Right forelimb (tissue), 1 donor: Measurements from ENCODE around the gene PROP1.
"Not testable (repeated sequence)": the region's sequence is repeated elsewhere in the genome, so short reads cannot be mapped to it uniquely, and the experiment has no call there.

ENCODE experiments used
- DNase-seq: peaks from one replicate; pipeline ENCODE4 v3.0.0-alpha.2; 2018

The PROP1 gene

DNA sequence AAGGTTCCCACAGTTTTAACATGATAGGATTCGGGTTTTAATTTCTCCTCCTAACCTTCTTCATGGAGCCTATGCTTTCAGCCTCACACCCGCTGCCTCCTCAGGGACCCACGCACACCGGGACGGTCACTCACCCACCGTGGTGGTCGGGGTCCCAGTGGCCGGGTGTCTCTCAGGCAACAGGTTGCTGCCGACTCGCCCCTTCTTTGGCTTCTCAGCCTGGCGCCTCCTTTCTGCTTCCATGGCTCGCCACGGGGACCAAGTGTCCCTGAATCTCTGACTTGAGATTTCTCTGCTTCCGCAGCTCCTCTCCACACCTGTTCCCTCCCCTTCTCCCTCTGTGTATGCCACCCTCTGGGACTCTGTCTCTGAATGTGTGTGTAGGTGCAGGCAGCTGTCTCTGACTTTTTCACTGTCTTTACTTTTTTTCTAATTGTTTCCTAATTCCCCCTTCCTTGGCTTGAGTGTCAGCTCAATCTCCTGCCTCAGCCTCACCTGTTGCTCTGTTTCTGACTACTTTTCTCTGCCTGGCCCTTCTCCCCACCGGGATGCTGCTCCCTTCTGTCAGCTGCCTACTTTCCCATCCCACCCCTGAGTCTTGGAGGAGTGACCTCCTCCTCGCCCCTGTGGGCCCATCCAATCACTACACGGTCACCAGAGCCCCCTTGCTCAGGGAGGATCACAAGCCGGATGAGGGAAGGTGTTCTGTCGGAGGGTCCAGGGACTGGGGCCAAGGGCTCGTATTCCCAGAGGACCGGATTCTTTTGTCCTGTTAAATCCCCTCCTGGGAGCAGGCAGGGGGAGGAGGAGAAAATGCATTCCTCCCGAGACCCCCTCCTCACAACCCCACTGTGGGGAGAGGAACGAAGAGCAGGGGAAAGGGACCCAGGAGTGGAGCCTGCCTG is at the start of gene PROP1:
Gene PROP1, minus strand, starts transcription at position 552 of the 905 bp plus-strand sequence. Its CDS starts 309 bp downstream, at position 243.
- no peak for DNase-seq

DNA sequence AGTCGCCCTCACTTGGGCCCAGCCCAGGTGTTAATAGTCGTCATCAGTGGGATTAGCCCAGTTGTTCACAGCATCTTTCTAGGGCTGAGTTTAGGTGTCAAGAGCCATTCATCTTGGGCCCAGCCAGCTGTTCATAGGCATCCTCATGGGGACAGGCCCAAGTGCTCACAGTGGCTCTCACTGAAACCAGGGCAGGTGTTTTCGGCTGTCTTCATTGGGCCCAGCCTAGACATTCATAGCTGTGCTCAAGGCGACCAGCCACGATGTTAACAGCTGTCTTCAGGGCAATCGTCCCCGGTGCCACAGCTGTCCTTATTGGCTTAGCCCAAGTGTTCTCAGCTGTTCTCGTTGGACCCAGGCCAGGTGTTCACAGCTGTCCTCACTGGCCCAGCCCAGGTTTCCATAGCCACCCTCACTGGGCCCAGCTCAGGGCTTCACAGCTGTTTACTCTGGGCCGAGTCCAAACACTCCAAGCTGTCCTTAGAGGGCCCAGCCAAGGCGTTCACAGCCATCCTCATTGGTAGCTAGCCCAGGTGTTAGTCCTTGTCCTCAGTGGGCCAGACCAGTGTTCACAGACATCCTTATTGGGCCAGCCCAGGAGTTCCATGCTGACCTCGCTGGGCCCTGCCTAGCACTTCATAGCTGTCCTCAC is 23.5 kb upstream of the PROP1 start:
- not testable (repeated sequence) for DNase-seq

DNA sequence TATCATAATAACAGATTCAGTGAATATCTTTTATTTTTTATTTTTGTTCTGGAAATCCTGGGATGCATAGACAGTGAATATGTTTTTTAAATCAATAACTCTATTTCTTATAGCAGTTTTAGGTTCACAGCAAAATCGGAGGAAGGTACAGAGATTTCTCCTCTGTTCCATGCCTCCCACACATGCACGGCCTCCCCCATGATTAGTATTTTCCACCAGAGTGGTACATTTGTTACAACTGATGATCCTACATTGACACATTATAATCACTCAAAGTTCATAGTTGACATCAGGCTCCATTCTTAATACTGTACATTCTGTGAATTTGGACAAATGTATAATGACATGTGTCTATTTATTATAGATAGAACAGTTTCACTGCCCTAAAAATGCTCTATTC is 16.7 kb upstream of the PROP1 start:
- not testable (repeated sequence) for DNase-seq

DNA sequence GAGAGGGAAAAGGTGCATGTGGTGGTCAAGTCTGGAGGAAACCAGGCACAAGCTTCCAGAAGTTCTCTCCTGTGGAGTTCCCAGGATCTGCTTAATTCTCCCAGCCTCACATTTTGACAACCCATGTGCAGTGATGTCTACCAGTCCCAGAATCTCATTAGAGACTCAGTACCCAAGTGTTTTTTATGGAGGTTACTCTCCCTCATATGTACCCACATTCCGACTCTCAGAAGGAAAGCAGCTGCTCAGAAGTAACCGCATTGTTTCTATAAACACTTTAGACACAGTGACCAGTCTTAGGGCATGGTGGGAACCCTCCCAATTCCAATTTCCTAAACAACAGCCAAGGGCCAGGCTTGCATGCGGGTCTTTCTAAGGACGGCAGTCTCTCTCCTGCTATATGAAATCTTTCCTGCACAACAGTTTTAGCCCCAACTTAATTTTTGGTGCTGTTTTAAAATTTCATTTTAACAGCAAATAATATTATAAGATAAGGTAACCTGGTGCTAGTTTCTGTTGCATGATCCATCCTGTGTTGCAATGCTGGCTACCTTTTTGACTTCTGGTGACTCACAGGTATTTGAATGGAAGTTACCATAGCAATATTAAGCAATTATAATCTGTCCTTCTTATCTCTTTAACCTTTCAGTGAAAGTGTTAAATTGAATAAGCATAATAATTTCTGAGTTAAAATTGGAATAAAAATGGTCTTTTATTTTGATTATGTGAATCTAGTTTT is 15.9 kb upstream of the PROP1 start:
- DNase-seq, result not testable (repeated sequence)

DNA sequence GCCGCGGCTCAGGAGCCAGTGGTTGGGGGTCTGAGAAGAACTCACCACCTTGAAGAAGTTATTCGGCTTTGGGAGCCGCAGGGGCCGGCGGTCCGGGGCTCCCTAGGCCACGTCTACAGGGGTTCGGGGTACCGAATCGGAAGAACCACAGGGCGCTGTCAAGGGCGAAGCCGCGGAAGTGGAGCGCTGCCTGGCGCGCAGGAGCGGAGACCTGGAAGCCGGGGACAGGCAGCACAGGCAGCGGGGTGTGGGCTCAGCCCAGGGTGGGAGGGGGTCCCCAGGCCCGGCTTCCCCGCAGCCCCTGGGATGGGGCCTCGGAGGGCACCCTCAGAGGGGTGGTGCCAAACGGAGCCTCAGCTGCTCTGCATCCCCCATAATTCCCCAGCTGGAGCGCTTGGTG is 11.2 kb upstream of the PROP1 start:
- DNase-seq, result not testable (repeated sequence)

DNA sequence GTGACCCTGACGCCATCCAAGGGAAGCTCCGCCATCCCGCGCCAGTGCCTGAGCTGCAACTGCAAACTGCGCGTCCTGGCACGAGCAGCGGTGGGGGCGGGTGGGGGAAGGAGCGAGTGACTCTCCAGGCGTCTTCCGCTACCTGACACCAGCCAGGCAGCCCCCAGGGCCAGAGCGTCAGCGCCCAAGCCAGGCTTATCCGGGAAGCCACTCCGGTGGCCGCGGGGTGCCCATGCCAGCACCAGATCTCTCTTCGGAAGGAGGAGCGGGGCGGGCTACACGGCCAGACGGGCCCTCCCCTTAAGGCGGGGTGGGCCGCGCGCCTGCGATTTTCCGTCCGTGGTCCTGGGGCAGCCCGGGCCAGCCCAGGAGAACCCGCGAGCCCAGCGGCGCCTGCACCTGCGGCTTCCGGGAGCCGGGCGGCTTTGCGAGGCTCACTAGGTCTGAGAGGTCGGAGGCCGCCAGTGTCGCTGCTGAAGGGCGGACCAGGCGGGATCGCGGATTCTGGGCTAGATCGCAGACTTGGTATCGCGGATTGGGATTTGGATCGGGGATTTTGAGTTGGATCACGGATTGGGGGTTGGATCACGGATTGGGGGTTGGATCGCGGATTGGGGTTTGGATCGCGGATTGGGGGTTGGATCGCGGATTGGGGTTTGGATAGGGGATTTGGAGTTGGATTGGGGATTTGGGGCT is 10.6 kb upstream of the PROP1 start:
- DNase-seq, result not testable (repeated sequence)

DNA sequence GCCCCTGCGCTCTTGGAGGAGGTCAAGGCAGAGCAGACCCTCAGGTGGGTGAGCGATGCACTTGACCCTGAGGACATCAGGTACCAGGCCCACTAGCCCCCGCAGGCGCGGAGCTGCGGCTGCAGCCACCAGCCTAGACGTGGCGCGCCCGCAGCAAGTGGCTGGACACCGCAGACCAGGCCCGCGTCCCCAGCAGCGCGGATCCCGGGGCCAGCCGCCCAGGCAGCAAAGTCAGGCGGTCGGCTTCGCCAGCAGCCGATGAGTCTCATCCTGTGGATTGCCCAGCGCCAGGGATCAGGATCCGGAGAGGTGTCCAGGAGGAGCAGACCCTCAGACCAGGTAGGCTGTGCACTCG is 10.1 kb upstream of the PROP1 start:
- DNase-seq, result not testable (repeated sequence)

DNA sequence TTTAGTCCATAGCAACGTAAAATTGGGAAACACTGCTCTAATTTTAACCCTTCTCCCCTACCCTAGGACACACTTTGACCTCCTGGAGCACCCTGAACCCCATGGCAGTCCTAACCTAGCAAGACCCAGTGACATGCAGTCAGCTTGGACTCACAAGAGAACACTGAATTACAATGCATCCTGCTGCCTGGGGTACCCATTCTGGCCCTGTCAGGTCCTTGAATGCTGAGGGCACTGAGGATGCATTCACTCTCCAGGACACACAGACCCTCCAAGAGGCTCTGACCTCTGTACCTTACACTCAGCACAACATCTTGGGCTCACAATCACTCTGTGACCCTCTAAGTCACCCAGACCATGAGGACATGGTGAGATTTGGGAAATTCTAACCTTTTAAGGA is 1.8 kb upstream of the PROP1 start:
- DNase-seq, result no peak

DNA sequence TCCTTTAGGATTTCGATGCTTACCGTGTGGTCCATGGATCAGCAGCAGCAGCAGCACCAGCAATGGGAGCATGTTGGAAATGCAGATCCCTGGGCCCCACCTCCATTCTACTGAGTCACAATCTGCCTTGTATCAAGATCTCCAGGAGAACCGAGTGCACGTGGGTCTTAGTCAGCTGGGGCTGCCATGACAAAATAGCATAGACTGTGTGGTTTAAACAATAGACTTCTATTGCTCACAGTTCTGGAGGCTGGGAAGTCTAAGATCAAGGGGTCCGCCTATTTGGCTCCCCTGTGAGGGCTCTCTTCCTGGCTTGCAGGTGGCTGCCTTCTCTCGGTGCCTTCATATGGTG is 1.3 kb upstream of the PROP1 start:
- DNase-seq, result no peak

DNA sequence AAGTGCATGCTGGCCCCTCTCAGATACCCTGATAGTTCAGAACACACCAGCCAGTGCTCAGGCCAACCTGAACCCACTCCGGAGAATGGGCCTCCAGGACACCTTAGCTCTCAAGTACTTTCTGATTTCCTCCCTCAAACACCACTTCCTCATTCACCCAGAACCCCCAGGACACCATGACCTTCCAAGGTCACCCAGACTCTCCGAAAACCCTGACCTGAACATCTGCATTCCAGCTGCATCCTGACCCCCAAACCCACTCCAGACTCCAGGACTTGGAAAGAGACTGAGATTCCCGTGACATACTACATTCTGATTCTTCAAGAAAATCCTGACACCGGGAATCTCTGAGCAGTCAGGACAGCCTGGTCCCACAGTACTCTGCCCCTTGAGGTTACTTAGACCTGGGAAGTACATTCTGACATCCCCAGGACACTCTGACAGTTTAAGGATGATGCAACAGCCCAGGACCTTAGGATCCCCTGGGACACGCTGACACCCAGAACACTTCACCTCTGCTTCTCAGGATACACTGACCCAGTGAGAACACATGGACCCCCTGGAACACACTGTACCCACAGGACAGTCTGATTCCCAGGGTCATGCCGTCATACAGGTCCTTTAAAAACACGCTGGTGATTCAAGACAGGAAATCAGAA is 747 bp upstream of the PROP1 start:
- DNase-seq, result no peak

DNA sequence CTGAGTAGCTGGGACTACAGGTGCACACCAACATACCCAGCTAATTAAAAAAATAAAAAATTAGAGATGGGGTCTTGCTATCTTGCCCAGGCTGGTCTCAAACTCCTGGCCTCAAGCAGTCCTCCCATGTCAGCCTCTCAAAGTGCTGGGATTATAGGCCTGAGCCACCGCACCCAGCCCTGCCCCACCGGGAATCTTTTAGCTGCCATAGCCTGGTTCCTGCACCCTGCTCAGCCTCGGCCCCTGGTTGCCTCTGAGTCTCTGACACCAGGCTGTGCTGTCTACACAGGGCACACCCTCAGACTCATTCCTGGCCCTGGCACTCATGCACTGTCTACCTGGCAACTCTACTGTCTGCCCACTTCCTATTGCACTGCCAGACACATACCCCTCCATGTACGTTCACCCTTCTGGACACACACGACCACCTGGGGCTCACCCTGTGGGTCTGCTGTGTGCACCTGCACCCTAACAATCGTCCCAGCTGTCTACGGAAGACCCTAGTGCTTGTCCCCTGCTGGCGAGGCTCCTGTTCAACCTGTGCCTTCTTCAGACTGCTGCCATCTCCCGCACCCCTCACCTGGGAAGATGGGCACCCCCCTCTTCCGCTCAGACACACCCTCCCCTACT is 1.4 kb downstream of the PROP1 start:
- no peak for DNase-seq

DNA sequence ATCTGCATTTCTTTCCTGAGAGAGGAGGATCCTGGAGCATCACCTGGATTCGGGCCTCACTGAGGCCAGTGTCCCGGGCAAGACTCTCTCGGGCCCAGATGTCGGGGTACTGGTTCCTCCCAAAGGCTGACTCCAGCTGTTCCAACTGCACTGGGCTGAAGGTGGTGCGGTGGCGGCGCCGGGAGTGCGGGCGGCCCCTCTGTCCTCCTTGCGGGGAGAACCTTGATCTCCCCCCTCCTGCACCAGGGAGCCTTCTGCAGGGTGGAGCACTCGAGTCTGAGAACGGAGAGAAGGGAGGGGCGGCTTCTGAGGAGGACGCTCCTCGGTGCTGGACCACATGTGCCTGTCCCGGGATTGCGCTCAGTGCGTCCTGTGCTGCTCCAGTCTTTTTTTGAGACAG is 2.0 kb downstream of the PROP1 start:
- DNase-seq, result no peak

DNA sequence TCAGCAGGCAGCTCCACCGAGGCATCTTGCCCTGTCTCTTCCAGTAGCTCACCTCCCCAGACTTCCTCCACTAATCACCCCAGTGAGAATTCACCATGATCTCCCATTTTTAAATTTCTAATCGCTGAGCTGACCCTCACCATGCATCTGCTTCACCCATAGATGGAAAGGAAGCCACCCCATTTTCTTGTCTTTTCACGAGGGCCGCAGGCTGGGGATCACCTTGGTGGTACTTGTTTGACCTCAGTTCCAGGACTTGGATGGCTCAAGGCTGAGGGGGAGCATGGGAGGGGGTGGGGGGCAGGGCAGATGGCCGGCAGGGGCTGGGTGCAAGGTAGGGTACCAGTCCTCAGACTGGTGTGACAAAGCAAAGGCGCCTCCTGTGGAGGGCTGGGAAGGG is 3.6 kb downstream of the PROP1 start:
- no peak for DNase-seq

DNA sequence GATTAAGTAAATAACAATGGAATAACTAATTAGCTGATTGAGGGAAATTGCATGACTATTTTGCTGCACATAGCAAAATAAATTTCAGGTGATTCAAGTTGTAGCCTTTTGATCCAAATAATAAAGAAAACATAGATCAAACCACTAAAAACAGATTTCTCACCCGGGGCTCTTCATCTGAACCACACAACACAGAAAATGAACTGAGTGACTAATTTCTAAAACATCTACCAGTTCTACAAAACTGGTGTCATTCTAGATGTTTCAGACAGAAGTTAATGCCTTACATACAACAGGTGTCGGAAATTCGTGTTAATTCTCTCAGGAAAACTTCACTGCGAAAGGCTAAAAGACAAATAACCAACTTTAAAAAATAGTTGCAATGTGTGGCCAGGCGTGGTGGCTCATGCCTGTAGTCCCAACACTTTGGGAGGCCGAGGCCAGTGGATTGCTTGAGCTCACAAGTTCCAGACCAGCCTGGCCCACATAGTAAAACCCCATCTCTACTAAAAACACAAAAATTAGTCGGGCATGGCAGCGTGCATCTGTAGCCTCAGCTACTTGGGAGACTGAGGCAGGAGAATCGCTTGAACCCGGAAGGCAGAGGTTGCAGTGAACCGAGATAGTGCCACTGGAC is 6.9 kb downstream of the PROP1 start:
- no peak for DNase-seq

DNA sequence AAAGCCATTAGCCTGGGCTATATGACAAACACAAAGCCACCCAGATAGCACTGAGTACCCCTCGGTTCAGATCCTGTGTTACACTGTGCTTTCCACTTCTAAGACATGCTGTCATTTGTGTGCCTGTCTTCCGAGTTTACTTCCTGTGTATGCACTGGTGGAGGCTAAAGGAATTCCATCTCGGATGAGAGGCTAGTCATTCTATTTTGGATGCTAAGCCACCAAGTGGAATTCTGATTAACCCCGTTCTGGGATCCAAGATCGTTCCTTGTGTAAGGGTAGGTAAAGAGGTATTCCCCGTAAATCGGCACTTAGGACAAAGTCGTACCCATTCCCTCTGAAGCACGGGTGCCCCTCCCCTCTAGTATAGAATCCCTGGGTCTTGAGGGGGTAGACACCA is 8.7 kb downstream of the PROP1 start:
- DNase-seq, result no peak

DNA sequence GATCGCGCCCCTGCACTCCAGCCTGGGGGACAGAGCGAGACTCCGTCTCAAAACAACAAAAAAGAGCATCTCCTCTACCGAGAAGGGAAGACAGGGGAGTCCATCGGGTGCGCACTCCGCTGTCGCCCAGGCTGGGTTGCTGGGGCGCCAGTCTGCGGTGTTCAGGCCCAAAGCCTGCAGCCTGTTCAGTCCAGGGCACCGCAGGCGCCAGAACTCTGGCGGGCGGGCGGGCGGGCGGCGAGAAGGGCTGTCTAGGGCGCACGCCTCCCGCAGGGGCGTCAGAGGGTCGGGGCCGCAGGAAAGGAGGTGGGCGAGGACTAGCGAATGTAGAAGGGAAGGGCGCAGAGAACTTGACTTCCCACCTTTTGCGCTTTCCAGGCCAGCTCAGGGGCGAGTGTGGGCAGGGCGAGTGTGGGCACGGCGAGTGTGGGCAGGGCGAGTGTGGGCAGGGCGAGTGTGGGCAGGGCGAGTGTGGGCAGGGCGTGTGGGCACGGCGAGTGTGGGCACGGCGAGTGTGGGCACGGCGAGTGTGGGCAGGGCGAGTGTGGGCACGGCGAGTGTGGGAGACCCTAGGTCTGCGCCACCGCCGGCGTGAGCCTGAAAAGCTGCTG is 10.5 kb downstream of the PROP1 start:
- DNase-seq, result no peak

DNA sequence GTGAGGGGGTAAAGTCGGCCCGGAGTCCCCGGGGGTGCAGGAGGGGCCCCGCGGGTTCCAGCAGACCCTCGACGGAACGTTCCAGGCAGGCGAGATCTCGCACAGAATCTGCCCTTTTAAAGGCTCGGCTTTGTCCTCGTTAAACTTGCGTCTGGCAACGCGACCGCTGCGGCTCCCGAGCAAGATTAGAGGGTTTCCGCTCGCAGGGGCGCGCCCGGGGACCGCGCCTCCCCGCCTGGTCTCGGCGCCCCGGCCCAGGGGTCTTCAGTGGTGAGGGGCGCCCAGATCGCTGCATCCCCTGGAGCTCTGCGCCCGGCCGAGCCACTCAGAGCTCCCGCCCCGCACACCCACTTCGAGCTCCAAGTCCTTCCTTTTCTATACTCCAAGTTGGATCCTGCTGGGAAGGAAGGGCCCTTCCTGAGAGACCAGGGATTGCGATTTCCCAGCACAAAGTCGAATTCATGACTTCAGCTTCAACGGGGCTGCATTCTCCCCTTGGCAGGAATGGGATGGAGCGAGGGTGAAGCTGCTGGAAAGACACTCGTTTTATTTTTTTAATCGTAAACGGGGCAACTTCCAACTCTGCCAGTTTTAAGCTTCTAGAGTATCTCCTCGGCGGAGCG is 11.3 kb downstream of the PROP1 start:
- no peak for DNase-seq

DNA sequence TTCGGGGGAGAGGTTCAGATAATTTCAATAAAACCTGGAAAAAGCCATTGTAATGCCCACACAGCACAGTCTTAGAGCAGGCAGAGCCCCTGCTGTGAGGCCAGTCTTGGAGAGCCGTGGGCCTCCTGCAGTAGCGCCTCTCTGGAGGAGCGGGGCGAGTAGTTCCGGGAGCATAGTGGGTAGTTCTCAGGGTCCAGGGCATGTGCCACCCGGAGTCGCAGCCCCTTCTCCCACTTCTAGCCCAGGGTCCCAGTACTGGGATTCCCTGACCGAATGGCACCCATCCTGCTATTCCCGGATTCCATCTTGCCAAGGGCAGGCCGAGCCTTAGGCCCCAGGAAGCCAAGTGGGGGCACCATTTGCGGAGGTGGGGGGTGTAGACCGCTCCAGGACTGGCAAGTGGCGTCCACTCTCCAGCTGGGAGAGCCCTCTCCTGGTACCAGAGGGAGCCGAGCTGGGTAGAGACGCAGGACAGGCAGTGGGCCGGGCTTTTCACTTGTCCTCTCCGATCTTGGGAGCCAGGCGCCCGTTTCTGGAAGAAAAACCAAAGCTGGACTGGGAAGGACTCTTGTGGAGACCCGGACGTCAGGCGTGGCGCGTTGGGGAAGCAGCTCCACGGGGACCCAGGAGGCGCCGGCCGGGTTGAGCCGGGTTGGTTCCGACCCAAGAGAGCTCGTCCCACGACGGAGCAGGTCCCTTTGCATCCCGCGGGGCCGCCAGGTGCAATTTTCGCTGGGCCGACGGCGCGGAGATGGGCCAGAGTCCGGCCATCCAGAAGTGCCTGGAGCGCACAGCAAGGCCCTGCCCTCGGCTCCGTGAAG is 12.1 kb downstream of the PROP1 start:
- no peak for DNase-seq

DNA sequence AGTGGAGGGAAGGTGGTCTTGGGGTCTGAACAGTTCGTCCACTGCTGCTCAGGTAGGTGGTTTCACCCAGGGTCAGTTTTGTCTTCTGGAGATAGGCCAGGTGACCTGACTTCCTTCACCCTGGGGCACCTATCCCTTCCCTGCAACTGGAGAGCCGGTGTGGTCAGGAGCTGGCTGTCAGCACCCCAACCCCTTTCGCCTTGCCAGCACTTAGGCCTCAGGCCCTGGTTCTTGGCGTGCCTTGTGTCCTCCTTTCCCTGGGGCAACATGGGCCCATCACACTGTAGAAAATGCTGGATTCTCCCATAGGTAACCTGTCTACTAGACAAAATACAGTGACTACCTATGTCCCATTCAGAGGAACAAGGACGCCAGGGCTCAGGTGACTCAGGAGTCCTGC is 13.1 kb downstream of the PROP1 start:
- DNase-seq, result no peak
